Limb (tissue), 2 donors: ENCODE results near the gene TNNI3.
"Not testable (repeated sequence)": the region's sequence is repeated elsewhere in the genome, so short reads cannot be mapped to it uniquely, and the experiment has no call there.

ENCODE experiments used
- DNase-seq, 2 donors: peaks; one replicate each; pipeline ENCODE4 v3.0.0-alpha.2; 2016; ENCODE audit errors: extremely low spot score in 2 of 2

The TNNI3 gene

DNA sequence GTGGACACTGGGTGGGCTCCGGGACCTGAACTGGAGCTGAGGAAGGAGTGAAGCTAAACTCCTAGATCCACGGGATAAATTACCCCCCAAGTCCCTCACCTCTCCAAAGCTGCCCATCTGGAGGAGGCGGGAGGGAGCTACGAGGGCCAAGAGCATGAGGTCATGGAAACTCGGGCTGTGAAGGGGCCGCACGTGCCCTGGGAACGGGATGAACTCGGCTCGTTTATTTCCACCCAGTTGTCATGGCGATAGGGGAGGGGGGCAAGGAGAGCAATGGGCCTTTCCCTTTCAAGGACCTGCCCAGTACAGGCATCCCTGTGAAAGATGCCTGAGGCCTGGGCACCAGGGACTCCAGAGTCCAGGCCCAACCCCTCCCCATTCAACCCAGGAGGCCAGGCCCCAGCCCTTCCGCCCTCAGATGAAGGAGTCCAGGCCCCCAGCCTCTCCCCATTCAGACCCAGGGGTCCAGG is 43.9 kb downstream of the TNNI3 start:
- DNase-seq = peak; percentile 91 to 95

DNA sequence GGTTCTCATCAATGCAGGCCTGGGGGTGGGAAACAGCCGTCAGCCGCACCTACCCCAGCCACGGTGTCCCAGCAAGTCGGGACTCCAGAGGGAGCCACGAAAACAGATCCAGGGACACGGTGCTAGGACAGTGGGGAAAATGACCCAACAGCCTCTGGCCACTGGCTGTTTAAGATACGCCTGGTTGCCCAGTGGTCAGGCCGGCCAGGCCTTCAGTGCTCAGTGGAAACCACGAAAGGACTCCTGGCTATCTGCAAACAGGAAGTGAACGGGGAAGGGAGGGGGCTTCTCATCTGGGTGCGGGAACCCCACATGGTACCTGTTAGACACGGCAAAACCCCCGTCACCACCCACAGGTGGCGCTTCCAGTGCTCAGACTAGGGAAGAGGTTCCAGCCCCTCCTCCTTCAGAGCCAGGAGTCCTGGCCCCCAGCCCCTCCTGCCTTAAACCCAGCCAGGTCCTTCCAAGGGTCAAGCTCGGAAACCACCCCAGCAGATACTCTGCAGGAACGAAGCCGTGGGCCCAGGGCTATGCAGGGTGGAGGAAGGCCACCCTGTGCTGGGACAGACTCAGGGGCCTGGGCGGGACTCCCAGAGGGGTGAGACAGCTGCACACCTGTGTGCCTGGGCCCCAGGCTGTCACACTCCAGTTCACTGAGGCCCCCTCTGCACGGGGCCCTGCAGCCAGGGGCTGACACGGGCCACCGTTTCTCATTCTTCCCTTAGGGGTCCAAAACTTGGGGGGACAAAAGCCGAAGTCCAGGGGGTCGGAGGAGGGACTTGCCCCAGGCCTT is 44.6 kb downstream of the TNNI3 start:
- DNase-seq = no peak

DNA sequence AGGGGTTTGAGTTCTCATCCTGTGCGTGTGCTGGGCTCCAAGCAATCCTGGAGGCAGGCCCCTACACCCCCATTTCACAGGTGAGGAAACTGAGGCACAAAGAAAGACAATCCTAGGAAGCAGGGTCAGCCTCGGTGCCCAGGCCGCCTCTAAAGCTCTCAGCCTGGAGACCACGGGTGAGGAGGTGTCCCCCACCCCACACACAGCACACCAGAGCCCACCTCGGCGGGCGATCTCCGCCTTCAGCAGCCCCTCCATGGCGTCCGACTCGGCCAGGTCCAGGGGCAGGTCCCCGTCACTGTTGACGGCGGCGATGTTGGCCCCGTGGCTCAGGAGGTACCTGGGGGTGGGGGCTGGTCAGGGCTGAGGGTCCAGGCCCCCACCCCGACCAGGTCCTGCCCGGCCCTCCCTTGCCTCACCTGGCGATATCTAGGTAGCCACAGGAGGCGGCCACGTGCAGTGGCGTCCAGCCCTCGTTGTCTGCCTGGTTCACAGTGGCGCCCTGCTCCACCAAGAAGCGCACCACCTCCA is 45.2 kb downstream of the TNNI3 start:
- DNase-seq = no peak

DNA sequence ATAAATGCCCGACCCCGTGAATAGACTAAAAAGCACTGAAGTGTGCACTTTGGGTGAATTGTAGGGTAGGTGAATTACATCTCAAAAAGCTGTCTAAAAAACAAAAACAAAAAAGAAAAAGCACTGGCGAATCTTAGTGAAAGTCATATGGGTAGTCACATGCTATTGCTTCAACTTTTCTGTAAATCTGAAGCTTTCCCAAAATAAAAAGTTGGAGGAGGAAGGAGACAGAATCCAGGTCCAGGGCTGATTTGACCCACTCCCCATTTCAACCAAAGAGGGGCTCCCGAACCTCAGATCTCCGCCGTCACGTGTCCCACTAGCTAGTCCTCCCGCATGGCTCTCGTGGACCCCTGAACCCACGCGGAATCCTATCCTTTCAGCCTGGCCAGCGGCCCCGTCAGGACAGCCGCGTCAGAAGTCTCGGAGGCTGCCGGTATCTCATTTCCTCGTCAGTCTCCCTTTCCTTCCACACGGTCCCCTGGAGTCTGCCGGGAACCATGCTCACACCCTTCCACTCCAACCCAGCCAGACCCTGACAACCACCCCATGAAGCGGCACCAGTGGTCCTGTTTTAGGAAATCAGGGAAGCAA is 46.2 kb downstream of the TNNI3 start:
- no peak for DNase-seq

DNA sequence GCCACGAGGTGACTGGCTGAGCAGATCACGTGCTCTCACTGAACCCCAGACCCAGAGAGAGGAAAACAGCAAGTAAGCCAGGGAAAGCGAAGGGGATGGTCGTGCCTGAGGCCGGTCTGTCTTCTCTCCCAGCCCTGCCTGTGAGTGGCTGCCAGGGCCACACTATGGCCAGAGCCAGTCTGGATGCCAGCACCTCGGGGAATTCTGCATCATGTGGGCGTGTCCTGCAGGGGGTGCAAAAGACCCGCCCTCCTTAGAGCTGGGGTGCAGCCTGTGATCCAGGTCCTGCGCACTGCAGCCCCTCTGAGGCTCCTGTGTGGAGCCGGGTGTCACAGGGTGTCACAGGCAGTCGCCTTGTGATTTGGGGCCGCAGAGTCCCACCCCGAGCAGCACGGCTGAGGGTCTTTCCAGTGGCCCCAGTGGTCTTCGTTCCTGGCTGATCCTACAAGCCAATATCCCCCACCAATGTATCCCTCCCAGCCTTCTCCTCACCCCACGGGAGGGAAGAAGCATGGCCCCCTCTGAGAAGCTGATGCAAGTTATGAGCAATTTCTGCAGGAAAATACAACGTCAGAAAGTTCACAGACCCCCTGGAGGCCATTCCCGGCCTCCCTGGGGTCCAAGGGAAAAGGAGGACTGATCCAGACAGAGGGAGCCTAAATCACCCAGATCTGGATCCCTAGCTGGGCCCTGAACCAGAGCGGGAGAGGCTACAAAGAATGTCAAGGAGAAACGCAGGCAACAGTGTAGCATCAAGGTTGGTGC is 47.8 kb downstream of the TNNI3 start:
- peak in 1 of 2 donors; percentile 32 for DNase-seq

DNA sequence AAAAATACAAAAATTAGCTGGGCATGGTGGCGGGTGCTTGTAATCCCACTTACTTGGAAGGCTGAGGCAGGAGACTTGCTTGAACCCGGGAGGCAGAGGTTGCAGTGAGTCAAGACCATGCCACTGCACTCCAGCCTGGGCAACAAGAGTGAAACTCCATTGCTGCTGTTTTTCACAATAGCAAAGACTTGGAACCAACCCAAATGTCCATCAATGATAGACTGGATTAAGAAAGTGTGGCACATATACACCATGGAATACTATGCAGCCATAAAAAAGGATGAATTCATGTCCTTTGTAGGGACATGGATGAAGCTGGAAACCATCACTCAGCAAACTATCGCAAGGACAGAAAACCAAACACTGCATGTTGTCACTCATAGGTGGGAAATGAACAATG is 50.3 kb downstream of the TNNI3 start:
- DNase-seq = not testable (repeated sequence)

DNA sequence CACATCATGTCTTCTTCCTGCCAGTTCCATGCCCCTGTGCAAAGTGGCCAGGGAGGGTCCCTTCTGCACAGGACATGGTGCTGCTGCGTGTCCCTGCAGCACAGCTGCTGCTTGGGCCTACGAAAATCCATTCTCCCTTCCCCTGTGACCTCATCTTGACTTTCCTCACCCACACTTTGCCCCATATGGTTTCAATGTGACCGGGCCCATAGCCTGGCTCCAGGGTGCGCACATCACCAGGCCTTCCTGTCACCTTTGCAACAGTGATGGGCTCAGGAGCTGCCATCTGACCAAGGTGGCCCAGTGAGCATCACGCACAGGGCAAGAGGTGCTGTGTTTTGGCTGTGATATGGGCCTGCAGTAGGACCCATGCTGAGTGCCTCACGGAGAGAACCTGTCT is 50.9 kb downstream of the TNNI3 start:
- DNase-seq = no peak

DNA sequence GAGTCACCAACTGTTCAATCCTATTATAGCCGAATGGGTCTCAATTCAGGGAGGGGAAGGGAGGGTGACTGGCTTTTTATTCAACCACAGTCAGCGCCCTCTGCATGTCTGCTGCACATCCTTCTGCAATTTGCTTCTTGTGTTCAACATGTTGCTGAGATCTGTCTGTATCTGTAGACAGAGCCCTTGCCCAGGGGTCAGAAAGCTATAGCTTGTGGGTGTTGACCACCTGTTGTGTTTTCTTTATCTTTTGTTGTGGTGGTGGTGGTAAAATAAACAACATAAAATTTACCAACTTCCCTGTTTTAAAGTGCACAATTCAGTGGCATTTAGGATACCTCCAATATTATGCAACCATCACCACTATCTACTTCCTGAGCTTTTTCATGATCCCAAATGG is 52.3 kb downstream of the TNNI3 start:
- no peak for DNase-seq

DNA sequence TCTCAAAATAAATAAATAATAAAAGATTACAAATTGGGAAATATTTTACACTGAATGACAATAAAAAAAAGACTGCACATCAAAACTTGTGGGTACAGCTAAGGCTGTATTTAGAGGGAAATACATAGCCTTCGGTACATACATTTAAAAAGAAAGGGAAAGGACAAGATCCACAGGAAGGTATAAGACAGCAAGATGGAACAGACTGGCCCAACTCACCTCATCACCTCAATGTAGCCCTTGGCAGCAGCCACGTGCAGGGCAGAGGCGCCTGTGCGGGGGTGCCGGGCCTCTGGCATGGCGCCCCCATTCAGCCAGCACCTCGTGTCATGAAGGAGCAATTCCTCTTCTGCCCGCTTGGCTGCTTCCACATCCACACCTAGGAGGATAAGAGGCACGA is 54.3 kb downstream of the TNNI3 start:
- DNase-seq = no peak
